HEK293 (cell line): ENCODE measurements around the gene SNTA1.

Source experiments
- CTCF ChIA-PET: fragments of 350-600 bp; formaldehyde crosslinking; extraction: SDS; loops from one replicate; lab custom pipeline; 2021; ENCODE audit warnings: antibody characterized with exemption; lab: Yijun Ruan, JAX
- POLR2A ChIA-PET: fragments of 300-600 bp; formaldehyde crosslinking; extraction: SDS; loops from one replicate; lab custom pipeline; 2020; ENCODE audit warnings: antibody characterized with exemption, inconsistent platforms; lab: Yijun Ruan, JAX
- H3K27ac ChIP-seq: fragments of 200-500 bp; sonication (Bioruptor generic); 2 replicates; pipeline ENCODE4 v1.5.1; 2014; ENCODE audit warnings: low read depth, low read length, control low read depth, inconsistent platforms; ENCODE audit errors: extremely low read depth
- H3K36me3 ChIP-seq, 2 experiments: fragments of 200-500 bp in 1 of 2; sonication (Bioruptor generic) in 1 of 2; 1 replicate in 1 of 2; 2 replicates in 1 of 2; pipeline ENCODE4 v1.5.1; 2014 to 2017; ENCODE audit warnings: inconsistent platforms in 2 of 2, low read length in 2 of 2; ENCODE audit not compliant: control insufficient read depth in 2 of 2, insufficient read depth in 1 of 2
- H3K4me1 ChIP-seq: fragments of 200-500 bp; sonication (Bioruptor generic); 2 replicates; pipeline ENCODE4 v1.5.1; 2014; ENCODE audit warnings: mild to moderate bottlenecking, low read length, inconsistent platforms; ENCODE audit not compliant: control insufficient read depth, insufficient read depth
- H3K4me3 ChIP-seq: 2 replicates; pipeline ENCODE4 v1.5.1; 2011; ENCODE audit warnings: low read depth, mild to moderate bottlenecking, control low read depth, low read length, moderate library complexity
- H3K9me3 ChIP-seq: fragments of 200-500 bp; sonication (Bioruptor generic); 2 replicates; pipeline ENCODE4 v1.5.1; 2014; ENCODE audit warnings: low read depth, low read length, inconsistent platforms; ENCODE audit not compliant: control insufficient read depth, insufficient read depth
- BCL6B ChIP-seq: fragments of 450-650 bp; formaldehyde crosslinking; IDR thresholded peaks from 2 replicates; pipeline ENCODE4 v1.5.1; 2017; ENCODE audit warnings: missing biosample characterization, missing genetic modification characterization
- EGR2 ChIP-seq: fragments of 450-650 bp; formaldehyde crosslinking; IDR thresholded peaks from 2 replicates; pipeline ENCODE4 v1.5.1; 2016; ENCODE audit warnings: low read depth, missing biosample characterization, missing genetic modification characterization
- TCF7L2 ChIP-seq: IDR thresholded peaks from 2 replicates; pipeline ENCODE4 v1.6.1; 2011; ENCODE audit warnings: low read depth, mild to moderate bottlenecking, inconsistent platforms, low read length, moderate library complexity, borderline replicate concordance
- ZBTB49 ChIP-seq: fragments of 450-650 bp; formaldehyde crosslinking; IDR thresholded peaks from 2 replicates; pipeline ENCODE4 v1.5.1; 2016; ENCODE audit warnings: missing biosample characterization, missing genetic modification characterization, low read depth
- ZFP3 ChIP-seq: fragments of 450-650 bp; formaldehyde crosslinking; IDR thresholded peaks from 2 replicates; pipeline ENCODE4 v1.5.1; 2016; ENCODE audit warnings: low read depth, missing biosample characterization, missing genetic modification characterization
- ZNF311 ChIP-seq: fragments of 450-650 bp; formaldehyde crosslinking; IDR thresholded peaks from 2 replicates; pipeline ENCODE4 v1.5.1; 2017; ENCODE audit warnings: missing biosample characterization, missing genetic modification characterization, borderline replicate concordance
- ZNF335 ChIP-seq: fragments of 450-650 bp; formaldehyde crosslinking; conservative IDR thresholded peaks from 2 replicates; pipeline ENCODE4 v1.5.1; 2016; ENCODE audit warnings: missing biosample characterization, missing genetic modification characterization
- ZNF350 ChIP-seq: fragments of 450-650 bp; formaldehyde crosslinking; IDR thresholded peaks from 2 replicates; pipeline ENCODE4 v1.5.0; 2017; ENCODE audit warnings: missing biosample characterization, mild to moderate bottlenecking, missing genetic modification characterization
- ZNF473 ChIP-seq: fragments of 450-650 bp; formaldehyde crosslinking; IDR thresholded peaks from 2 replicates; pipeline ENCODE4 v1.5.1; 2017; ENCODE audit warnings: missing biosample characterization, missing genetic modification characterization
- ZNF768 ChIP-seq: fragments of 450-650 bp; formaldehyde crosslinking; IDR thresholded peaks from 2 replicates; pipeline ENCODE4 v1.5.1; 2018; ENCODE audit warnings: missing biosample characterization, mild to moderate bottlenecking, missing genetic modification characterization
- TF ChIP-seq, protein P1 (sequence below): sonication (generic); formaldehyde crosslinking; IDR thresholded peaks from 2 replicates; pipeline ENCODE4 v1.8.1; 2022; ENCODE audit warnings: mild to moderate bottlenecking, moderate library complexity, missing genetic modification reagents
- TF ChIP-seq, protein P2 (sequence below): fragments of 450-650 bp; formaldehyde crosslinking; IDR thresholded peaks from 2 replicates; pipeline ENCODE4 v1.5.1; 2016; ENCODE audit warnings: missing biosample characterization, missing genetic modification characterization, borderline replicate concordance
- TF ChIP-seq, protein P3 (sequence below): fragments of 450-650 bp; formaldehyde crosslinking; IDR thresholded peaks from 2 replicates; pipeline ENCODE4 v1.5.1; 2016; ENCODE audit warnings: missing biosample characterization, missing genetic modification characterization
- TF ChIP-seq, protein P4 (sequence below): fragments of 450-650 bp; formaldehyde crosslinking; IDR thresholded peaks from 2 replicates; pipeline ENCODE4 v1.5.1; 2016; ENCODE audit warnings: missing biosample characterization, missing genetic modification characterization

SNTA1 gene

GRCh38 chr20:33401921-33402369 lies 41.6 kb downstream of the SNTA1 start:
- CTCF ChIA-PET = interaction anchor here (0.6 to 1.6 kb wide), 6 partner anchors 11 to 740 kb away, joined by 3 to 5 read pairs (median 3); no protein-coding TSS in a partner anchor
- Histone ChIP-seq H3K27ac (no peak overlapping the region; the same call in 1 of the 2 replicates), H3K4me3 (peak overlapping the region; percentile 75)
- TF ChIP-seq, protein P1, sequence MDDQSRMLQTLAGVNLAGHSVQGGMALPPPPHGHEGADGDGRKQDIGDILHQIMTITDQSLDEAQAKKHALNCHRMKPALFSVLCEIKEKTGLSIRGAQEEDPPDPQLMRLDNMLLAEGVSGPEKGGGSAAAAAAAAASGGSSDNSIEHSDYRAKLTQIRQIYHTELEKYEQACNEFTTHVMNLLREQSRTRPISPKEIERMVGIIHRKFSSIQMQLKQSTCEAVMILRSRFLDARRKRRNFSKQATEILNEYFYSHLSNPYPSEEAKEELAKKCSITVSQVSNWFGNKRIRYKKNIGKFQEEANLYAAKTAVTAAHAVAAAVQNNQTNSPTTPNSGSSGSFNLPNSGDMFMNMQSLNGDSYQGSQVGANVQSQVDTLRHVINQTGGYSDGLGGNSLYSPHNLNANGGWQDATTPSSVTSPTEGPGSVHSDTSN (CRISPR knock-in tag) = no peak
- TF ChIP-seq BCL6B (tag by site-specific recombination) (no peak), ZNF768 (tag by site-specific recombination) (no peak), ZNF335 (tag by site-specific recombination) (peak; percentile 97), TCF7L2 (no peak), ZNF311 (tag by site-specific recombination) (no peak), ZNF350 (tag by site-specific recombination) (no peak), ZBTB49 (tag by site-specific recombination) (no peak), ZNF473 (no peak), ZFP3 (tag by site-specific recombination) (peak; percentile 60), EGR2 (tag by site-specific recombination) (peak; percentile 39; the same call in 1 of the 2 replicates)
- TF ChIP-seq, protein P2, sequence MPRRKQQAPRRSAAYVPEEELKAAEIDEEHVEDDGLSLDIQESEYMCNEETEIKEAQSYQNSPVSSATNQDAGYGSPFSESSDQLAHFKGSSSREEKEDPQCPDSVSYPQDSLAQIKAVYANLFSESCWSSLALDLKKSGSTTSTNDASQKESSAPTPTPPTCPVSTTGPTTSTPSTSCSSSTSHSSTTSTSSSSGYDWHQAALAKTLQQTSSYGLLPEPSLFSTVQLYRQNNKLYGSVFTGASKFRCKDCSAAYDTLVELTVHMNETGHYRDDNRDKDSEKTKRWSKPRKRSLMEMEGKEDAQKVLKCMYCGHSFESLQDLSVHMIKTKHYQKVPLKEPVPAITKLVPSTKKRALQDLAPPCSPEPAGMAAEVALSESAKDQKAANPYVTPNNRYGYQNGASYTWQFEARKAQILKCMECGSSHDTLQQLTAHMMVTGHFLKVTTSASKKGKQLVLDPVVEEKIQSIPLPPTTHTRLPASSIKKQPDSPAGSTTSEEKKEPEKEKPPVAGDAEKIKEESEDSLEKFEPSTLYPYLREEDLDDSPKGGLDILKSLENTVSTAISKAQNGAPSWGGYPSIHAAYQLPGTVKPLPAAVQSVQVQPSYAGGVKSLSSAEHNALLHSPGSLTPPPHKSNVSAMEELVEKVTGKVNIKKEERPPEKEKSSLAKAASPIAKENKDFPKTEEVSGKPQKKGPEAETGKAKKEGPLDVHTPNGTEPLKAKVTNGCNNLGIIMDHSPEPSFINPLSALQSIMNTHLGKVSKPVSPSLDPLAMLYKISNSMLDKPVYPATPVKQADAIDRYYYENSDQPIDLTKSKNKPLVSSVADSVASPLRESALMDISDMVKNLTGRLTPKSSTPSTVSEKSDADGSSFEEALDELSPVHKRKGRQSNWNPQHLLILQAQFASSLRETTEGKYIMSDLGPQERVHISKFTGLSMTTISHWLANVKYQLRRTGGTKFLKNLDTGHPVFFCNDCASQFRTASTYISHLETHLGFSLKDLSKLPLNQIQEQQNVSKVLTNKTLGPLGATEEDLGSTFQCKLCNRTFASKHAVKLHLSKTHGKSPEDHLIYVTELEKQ = no peak
- TF ChIP-seq, protein P3, sequence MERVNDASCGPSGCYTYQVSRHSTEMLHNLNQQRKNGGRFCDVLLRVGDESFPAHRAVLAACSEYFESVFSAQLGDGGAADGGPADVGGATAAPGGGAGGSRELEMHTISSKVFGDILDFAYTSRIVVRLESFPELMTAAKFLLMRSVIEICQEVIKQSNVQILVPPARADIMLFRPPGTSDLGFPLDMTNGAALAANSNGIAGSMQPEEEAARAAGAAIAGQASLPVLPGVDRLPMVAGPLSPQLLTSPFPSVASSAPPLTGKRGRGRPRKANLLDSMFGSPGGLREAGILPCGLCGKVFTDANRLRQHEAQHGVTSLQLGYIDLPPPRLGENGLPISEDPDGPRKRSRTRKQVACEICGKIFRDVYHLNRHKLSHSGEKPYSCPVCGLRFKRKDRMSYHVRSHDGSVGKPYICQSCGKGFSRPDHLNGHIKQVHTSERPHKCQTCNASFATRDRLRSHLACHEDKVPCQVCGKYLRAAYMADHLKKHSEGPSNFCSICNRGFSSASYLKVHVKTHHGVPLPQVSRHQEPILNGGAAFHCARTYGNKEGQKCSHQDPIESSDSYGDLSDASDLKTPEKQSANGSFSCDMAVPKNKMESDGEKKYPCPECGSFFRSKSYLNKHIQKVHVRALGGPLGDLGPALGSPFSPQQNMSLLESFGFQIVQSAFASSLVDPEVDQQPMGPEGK (tag by site-specific recombination) = no peak
- TF ChIP-seq, protein P4, sequence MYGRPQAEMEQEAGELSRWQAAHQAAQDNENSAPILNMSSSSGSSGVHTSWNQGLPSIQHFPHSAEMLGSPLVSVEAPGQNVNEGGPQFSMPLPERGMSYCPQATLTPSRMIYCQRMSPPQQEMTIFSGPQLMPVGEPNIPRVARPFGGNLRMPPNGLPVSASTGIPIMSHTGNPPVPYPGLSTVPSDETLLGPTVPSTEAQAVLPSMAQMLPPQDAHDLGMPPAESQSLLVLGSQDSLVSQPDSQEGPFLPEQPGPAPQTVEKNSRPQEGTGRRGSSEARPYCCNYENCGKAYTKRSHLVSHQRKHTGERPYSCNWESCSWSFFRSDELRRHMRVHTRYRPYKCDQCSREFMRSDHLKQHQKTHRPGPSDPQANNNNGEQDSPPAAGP (tag by site-specific recombination) = peak; percentile 17; the same call in 1 of the 2 replicates
- TF ChIP-seq, all 188 proteins: peak for 4
- POLR2A ChIA-PET = interaction anchor here (0.8 to 2.2 kb wide), 8 partner anchors 8 to 265 kb away, joined by 3 to 10 read pairs (median 4); partner anchors contain the start of genes ACTL10, CBFA2T2 and SNTA1
- H3K4me1 ChIP-seq = peaks cover 8% of the 10 kb centered on the region
- H3K9me3 ChIP-seq = no peaks in the 10 kb centered on the region
- H3K36me3 ChIP-seq = peaks cover 0 to 23% of the 10 kb centered on the region in 2 experiments; a peak in 2 of 3 replicates
